ENCODE data around the gene OTUB1.
A peak's percentile ranks its signal among the peaks of the same experiment; 100 is the strongest.

Gene OTUB1

DNA sequence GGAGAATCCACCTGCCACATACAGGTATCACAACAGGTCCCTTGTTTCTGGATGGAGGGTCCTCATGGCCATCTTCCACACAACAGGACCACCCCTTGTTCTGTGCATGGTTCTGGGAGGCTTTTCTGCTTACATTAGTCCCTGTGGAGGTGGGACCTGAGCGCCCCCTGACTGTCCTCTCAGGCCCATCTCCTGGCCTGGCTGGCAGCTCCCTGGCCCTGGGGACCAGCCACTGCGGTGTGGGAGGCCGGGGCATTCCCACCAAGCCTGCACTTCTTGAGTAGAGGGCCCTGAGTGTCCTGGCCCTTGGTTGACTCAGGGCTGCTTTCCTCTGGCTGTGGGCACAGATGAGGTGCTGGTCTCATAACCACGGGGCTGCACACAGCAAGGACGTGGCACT is 6.8 kb upstream of the OTUB1 start:
- no peak for DNase-seq (ENCODE audit: low spot score)
- TF ChIP-seq, protein P1, sequence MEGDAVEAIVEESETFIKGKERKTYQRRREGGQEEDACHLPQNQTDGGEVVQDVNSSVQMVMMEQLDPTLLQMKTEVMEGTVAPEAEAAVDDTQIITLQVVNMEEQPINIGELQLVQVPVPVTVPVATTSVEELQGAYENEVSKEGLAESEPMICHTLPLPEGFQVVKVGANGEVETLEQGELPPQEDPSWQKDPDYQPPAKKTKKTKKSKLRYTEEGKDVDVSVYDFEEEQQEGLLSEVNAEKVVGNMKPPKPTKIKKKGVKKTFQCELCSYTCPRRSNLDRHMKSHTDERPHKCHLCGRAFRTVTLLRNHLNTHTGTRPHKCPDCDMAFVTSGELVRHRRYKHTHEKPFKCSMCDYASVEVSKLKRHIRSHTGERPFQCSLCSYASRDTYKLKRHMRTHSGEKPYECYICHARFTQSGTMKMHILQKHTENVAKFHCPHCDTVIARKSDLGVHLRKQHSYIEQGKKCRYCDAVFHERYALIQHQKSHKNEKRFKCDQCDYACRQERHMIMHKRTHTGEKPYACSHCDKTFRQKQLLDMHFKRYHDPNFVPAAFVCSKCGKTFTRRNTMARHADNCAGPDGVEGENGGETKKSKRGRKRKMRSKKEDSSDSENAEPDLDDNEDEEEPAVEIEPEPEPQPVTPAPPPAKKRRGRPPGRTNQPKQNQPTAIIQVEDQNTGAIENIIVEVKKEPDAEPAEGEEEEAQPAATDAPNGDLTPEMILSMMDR (IDR thresholded peaks at IDR 0.05; ENCODE audit: extremely low read depth, missing control alignments) = no peak

DNA sequence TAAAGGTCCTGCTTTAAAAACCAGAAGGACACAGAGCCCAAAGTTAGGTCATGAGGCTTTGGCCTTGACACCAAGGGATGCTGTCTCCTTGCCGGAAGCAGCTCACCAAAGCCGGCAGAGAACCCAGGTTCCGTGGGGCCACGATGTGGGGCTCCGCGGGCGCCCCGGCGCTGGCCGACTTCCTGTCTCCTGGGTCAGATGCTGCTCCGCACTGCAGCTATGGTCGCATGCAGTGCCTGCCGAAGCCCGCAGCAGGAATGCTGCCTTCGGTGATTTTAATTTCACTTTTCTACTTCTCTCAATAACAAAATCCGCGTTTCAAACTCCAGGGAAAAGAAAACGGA is 454 bp upstream of the OTUB1 start:
- TF ChIP-seq, protein P1 (IDR thresholded peaks at IDR 0.05; ENCODE audit: extremely low read depth, missing control alignments) = no peak
- peak; percentile 82 for DNase-seq (ENCODE audit: low spot score)

DNA sequence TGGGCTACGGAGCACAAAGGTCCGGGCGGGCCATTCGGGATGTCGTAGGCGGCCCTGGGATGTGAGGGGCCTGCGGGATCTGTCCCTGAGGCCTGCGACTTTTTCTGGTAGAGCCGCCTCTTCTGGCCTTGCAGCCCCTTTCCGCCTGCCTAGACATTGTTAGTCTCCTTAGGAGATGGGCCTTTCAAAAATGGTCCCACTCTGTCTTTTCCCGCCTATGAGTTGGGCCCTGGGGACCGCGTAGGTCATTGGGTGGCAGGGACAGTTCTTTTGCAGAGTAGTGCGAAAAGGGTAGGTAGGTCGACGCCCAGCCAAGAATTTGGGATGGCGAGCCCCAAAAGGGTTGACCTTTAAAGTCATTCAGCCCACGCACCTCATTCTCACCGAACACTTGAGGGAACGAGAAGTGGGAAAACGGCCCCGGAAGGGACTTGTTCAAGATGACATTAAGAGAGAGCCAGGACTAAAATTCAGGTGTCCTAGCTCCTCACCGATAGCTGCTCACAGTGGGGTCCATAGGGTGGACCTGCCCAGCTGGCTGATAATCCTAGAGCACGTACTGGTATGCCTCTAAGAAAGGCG is 785 bp downstream of the OTUB1 start:
- no peak for DNase-seq (ENCODE audit: low spot score)
- TF ChIP-seq, protein P1 (IDR thresholded peaks at IDR 0.05; ENCODE audit: extremely low read depth, missing control alignments) = no peak

DNA sequence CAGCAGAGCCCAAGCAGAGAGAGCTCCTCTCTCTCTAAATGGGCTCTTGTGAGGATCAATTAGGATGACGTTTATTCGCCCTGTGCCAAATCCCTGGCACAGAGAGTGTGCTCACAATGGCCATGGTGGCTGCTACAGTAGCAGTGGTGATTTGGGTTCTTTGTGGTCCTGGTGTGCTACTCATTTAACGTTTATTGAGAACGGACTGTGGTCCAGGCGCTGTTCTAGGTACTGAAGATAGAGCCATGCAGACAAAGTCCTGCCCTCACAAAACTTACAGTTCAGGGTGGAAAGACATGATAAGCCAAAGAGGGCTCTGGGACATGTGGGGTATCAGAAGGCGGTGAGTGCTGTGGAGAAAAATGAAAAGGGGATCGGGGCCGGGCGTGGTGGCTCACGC is 5.3 kb downstream of the OTUB1 start:
- TF ChIP-seq, protein P1 (IDR thresholded peaks at IDR 0.05; ENCODE audit: extremely low read depth, missing control alignments) = no peak

DNA sequence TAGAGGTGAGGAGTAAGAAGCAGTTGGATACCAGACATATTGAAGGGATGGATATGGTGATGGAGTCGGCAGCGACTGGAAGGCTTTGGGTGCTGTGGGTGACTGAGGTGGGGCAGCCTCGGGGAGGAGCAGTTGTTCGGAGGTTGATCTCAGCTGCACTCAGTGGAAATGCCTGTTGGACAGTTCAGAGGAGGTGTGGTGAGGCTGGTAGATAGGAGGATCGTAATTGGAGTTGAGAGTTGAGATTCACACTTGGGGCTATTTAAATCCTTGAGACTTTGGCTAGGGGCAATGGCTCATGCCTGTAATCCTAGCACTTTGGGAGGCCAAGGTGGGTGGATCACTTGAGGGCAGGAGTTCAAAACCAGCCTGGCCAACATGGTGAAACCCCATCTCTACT is 6.9 kb downstream of the OTUB1 start:
- no peak for DNase-seq (ENCODE audit: low spot score)
- TF ChIP-seq, protein P1 (IDR thresholded peaks at IDR 0.05; ENCODE audit: extremely low read depth, missing control alignments) = no peak

More for the DNA sequence above, 5.3 kb downstream of the OTUB1 start:
- no peak for DNase-seq (ENCODE audit: low spot score)

DNA sequence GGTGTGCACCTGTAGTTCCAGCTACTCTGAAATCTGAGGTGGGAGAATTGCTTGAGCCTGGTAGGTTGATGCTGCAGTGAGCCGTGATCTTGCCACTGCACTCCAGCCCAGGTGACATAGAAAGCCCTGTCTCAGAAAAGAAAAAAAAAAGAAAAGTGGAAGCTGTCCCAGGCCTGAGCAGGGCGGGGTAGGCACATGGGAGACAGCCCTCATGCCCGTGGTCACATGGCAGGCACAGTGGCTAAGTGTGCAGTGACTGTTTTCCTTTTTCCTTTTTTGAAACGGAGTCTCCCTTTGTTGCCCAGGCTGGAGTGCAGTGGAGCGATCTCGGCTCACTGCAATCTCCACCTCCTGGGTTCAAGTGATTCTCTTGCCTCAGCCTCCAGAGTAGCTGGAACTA is 7.8 kb downstream of the OTUB1 start:
- TF ChIP-seq, protein P1 (IDR thresholded peaks at IDR 0.05; ENCODE audit: extremely low read depth, missing control alignments) = no peak
- no peak for DNase-seq (ENCODE audit: low spot score)

DNA sequence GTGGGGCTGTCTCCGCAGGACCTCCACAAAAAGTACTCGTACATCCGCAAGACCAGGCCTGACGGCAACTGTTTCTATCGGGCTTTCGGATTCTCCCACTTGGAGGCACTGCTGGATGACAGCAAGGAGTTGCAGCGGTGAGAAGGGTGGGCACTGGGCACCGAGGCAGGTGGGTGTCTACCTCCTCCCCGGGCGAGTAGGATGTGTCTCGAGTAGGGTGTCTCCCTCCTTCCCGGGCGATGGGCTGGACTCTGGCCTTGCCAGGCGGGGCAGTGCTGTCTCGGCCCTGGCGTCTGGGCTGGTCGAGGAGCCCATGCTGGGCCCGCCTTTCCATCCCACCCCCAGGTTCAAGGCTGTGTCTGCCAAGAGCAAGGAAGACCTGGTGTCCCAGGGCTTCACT is 10.3 kb downstream of the OTUB1 start:
- no peak for DNase-seq (ENCODE audit: low spot score)
- TF ChIP-seq, protein P1 (IDR thresholded peaks at IDR 0.05; ENCODE audit: extremely low read depth, missing control alignments) = no peak

All from GM20000 (cell line).